GM11168 (cell line): ENCODE measurements around the gene AATF.

Experiments
- in situ Hi-C: fragments of 300-500 bp; cut with MboI; formaldehyde crosslinking; loops from one replicate; pipeline ENCODE4 v1.12.0; 2022; ENCODE audit warnings: low sequenced_read_pairs; ENCODE audit not compliant: unreplicated experiment

Gene AATF

GRCh38 chr17:37094391-37094790 is 145.6 kb downstream of the AATF start:
- in situ Hi-C loops: no loop called here

- in situ Hi-C loops: no loop called here
These were observed 147.3 kb downstream of the AATF start for GRCh38 chr17:37096071-37096470.

GRCh38 chr17:37097154-37097553 is 148.4 kb downstream of the AATF start:
- in situ Hi-C loops: no loop called here

GRCh38 chr17:37098152-37098551 is 149.4 kb downstream of the AATF start:
- in situ Hi-C loops: no loop called here

- in situ Hi-C loops: no loop called here
These were observed 150.3 kb downstream of the AATF start for GRCh38 chr17:37098910-37099664.

GRCh38 chr17:37100231-37100630 is 151.5 kb downstream of the AATF start:
- in situ Hi-C loops: no loop called here

- in situ Hi-C loops: no loop called here
These were observed 152.6 kb downstream of the AATF start for GRCh38 chr17:37101306-37101705.

GRCh38 chr17:37103231-37103630 is 154.5 kb downstream of the AATF start:
- in situ Hi-C loops: no loop called here

GRCh38 chr17:37106049-37106448 is 157.3 kb downstream of the AATF start:
- in situ Hi-C loops: no loop called here
